Stimulated activated CD4-positive, alpha-beta T cell treated with anti-CD3 and anti-CD28 coated beads, Interleukin-2, amount 100 ng/mL, for 4 hours (primary cell): ENCODE data around the gene SPEF1.
A peak's percentile ranks its signal among the peaks of the same experiment; 100 is the strongest.
"Not testable (repeated sequence)": the region's sequence is repeated elsewhere in the genome, so short reads cannot be mapped to it uniquely, and the experiment has no call there.

Experiments used
- DNase-seq: peaks from one replicate; pipeline ENCODE4 v3.0.0-alpha.2; 2020; ENCODE audit warnings: low read depth

Gene SPEF1

GRCh38 chr20:3781153-3781910, at the start of gene SPEF1:
Gene SPEF1 (minus strand): TSS chr20:3781448. CDS start chr20:3781287, 161 bp downstream.
- DNase-seq = no peak

GRCh38 chr20:3829891-3830290, 48.6 kb upstream of the SPEF1 start:
- DNase-seq = not testable (repeated sequence)

GRCh38 chr20:3828798-3829197, 47.5 kb upstream of the SPEF1 start:
- no peak for DNase-seq

GRCh38 chr20:3826420-3826819, 45.2 kb upstream of the SPEF1 start:
- DNase-seq = no peak

- no peak for DNase-seq
Measured at GRCh38 chr20:3825526-3825925, 44.3 kb upstream of the SPEF1 start.

- no peak for DNase-seq
Measured at GRCh38 chr20:3823881-3824280, 42.6 kb upstream of the SPEF1 start.

- no peak for DNase-seq
Measured at GRCh38 chr20:3821996-3822395, 40.7 kb upstream of the SPEF1 start.

- DNase-seq = no peak
Measured at GRCh38 chr20:3820901-3821727, 39.9 kb upstream of the SPEF1 start.

GRCh38 chr20:3820048-3820900, 39.0 kb upstream of the SPEF1 start, which contains the start of gene AP5S1:
Gene AP5S1 (plus strand): TSS chr20:3820547. CDS start chr20:3822118, 1,571 bp downstream.
- DNase-seq = peak; percentile 83

GRCh38 chr20:3819411-3820047, 38.3 kb upstream of the SPEF1 start:
- DNase-seq = no peak

GRCh38 chr20:3818155-3819151, 37.2 kb upstream of the SPEF1 start:
- no peak for DNase-seq

- no peak for DNase-seq
Measured at GRCh38 chr20:3815703-3816315, 34.6 kb upstream of the SPEF1 start.

GRCh38 chr20:3814928-3815495, 33.8 kb upstream of the SPEF1 start:
- no peak for DNase-seq

GRCh38 chr20:3813848-3814581, 32.8 kb upstream of the SPEF1 start:
- DNase-seq = no peak

- no peak for DNase-seq
Measured at GRCh38 chr20:3812975-3813847, 32.0 kb upstream of the SPEF1 start.

- no peak for DNase-seq
Measured at GRCh38 chr20:3812259-3812681, 31.0 kb upstream of the SPEF1 start.

- peak; percentile 94 for DNase-seq
Measured at GRCh38 chr20:3811467-3812258, 30.4 kb upstream of the SPEF1 start.
